GM12878 (cell line): ENCODE data around the gene NR6A1. TPM values are rescaled to one million over a fixed set of nuclear protein-coding genes. Genes with fewer than 3 reads are reported as not detected.

Source experiments
- ATAC-seq: fragments of 200-7000 bp; cut with Tn5 transposase; 3 replicates; pipeline ENCODE4 v1.9.1; 2020; ENCODE audit warnings: mild to moderate bottlenecking, moderate library complexity
- BruUV-seq: library from RNA; stranded (reverse); fragments of 400-500 nt; replicated peaks from 2 replicates; lab custom pipeline; 2021; lab: Mats Ljungman, UMichigan
- CTCF ChIA-PET: fragments of 300-600 bp; sonication (Branson Sonifier 250); formaldehyde crosslinking; extraction: SDS; loops from one replicate; lab custom pipeline; 2021; ENCODE audit warnings: inconsistent platforms; lab: Yijun Ruan, JAX
- POLR2A ChIA-PET: fragments of 350-600 bp; formaldehyde crosslinking; extraction: SDS; loops from one replicate; lab custom pipeline; 2021; ENCODE audit warnings: inconsistent platforms; lab: Charles Lee
- RAD21 ChIA-PET: fragments of 300-600 bp; sonication (Branson Sonifier 250); formaldehyde crosslinking; loops from one replicate; lab custom pipeline; 2023; ENCODE audit warnings: antibody characterized with exemption; ENCODE audit not compliant: unreplicated experiment; lab: Charles Lee
- SMC1A ChIA-PET: fragments of 300-600 bp; sonication (Branson Sonifier 250); formaldehyde crosslinking; loops from one replicate; lab custom pipeline; 2023; ENCODE audit not compliant: unreplicated experiment, uncharacterized antibody; lab: Charles Lee
- DNase-seq: peaks from one replicate; pipeline ENCODE4 v3.0.0-alpha.2; 2011; ENCODE audit warnings: low read depth, low spot score
- FAIRE-seq: peaks from 3 replicates; lab custom pipeline; 2011; peaks lifted over from hg19 to GRCh38; lab: Jason Lieb, UNC
- H2AFZ ChIP-seq: 2 replicates; pipeline ENCODE4 v1.6.0; 2011; ENCODE audit warnings: low read depth, low read length, control low read depth; ENCODE audit not compliant: control insufficient read depth
- H3K27ac ChIP-seq: 2 replicates; pipeline ENCODE4 v1.5.1; 2011; ENCODE audit warnings: control low read depth; ENCODE audit not compliant: control insufficient read depth, insufficient read depth
- H3K27me3 ChIP-seq, 2 experiments: replicated peaks in 1 of 2; 2 replicates each; pipeline versions ENCODE4 v1.6.0 to v1.6.1; 2011; ENCODE audit warnings: low read length in 1 of 2; ENCODE audit not compliant: control insufficient read depth in 2 of 2, insufficient read depth in 2 of 2
- H3K36me3 ChIP-seq, 2 experiments: 2 replicates each; pipeline ENCODE4 v1.5.1; 2011; ENCODE audit warnings: low read length in 1 of 2; ENCODE audit not compliant: control insufficient read depth in 2 of 2, insufficient read depth in 2 of 2
- H3K4me1 ChIP-seq: 2 replicates; pipeline ENCODE4 v1.6.1; 2011; ENCODE audit warnings: mild to moderate bottlenecking, low read length, moderate library complexity, mixed read lengths; ENCODE audit not compliant: control insufficient read depth, insufficient read depth
- H3K4me2 ChIP-seq: 2 replicates; pipeline ENCODE4 v1.6.0; 2011; ENCODE audit warnings: control low read depth; ENCODE audit not compliant: control insufficient read depth, insufficient read depth
- H3K4me3 ChIP-seq: fragments of 200-600 bp; sonication (generic); 2 replicates; pipeline ENCODE4 v1.5.1; 2016
- H3K79me2 ChIP-seq: 2 replicates; pipeline ENCODE4 v1.6.0; 2011; ENCODE audit warnings: low read length; ENCODE audit not compliant: control insufficient read depth, insufficient read depth
- H3K9ac ChIP-seq: 2 replicates; pipeline ENCODE4 v1.8.0; 2011; ENCODE audit warnings: low read length, control low read depth, mixed read lengths; ENCODE audit not compliant: control insufficient read depth, insufficient read depth
- H3K9me3 ChIP-seq: replicated peaks from 3 replicates; pipeline ENCODE4 v1.5.1; 2011; ENCODE audit warnings: mild to moderate bottlenecking, low read length; ENCODE audit not compliant: control insufficient read depth, insufficient read depth
- H4K20me1 ChIP-seq: 2 replicates; pipeline ENCODE4 v1.6.0; 2011; ENCODE audit not compliant: control insufficient read depth, insufficient read depth
- KDM1A ChIP-seq: fragments of 200-600 bp; sonication (generic); IDR thresholded peaks from 2 replicates; pipeline ENCODE4 v1.6.1; 2016; ENCODE audit warnings: borderline replicate concordance
- ZNF24 ChIP-seq: fragments of 450-650 bp; IDR thresholded peaks from 2 replicates; pipeline ENCODE4 v1.6.1; 2017; ENCODE audit warnings: antibody characterized with exemption, mild to moderate bottlenecking
- WGBS: methylation state at CpG from one replicate; pipeline ENCODE4 v1.1.6; 2016; ENCODE audit warnings: low lambda C conversion rate; ENCODE audit not compliant: insufficient replicate concordance, insufficient coverage; ENCODE audit errors: missing lambda C conversion rate; 5-methylcytosine and 5-hydroxymethylcytosine counted together
- in situ Hi-C: fragments of 300-500 bp; cut with MboI; formaldehyde crosslinking; loops from 9 replicates; pipeline ENCODE4 v1.14.3; 2018; ENCODE audit warnings: mixed read lengths
- intact Hi-C: fragments of 100-400 bp; cut with micrococcal nuclease; formaldehyde crosslinking; loops from one replicate; pipeline ENCODE4 v1.14.2; 2022; ENCODE audit not compliant: unreplicated experiment
- polyA plus RNA-seq, 11 experiments: library from polyadenylated mRNA; depleted of rRNA in 4 of 11; unstranded in 6 of 11; stranded (reverse) in 5 of 11; fragments of >200 nt; fragmentation: Nextera tagmentation in 4 of 11; fragmentation: Illumina TruSeq in 1 of 11; extraction: Ambion mirVana in 4 of 11; extraction: Trizol in 1 of 11; gene quantifications; 1 replicate in 1 of 11; 2 replicates in 10 of 11; pipeline versions ENCODE4 v1.2.1 to v1.2.3, GENCODE V29; 2011 to 2016; ENCODE audit warnings: inconsistent platforms in 2 of 11, missing spikeins in 2 of 11, low read depth in 1 of 11
- total RNA-seq, 4 experiments: library from RNA; depleted of rRNA in 3 of 4; stranded (reverse); fragments of >200 nt in 3 of 4; fragmentation: Illumina TruSeq in 1 of 4; extraction: Trizol in 1 of 4; gene quantifications; 2 replicates each; pipeline versions ENCODE4 v1.2.1 to v1.2.3, GENCODE V29; 2013 to 2021
- TF ChIP-seq, protein P1 (sequence below): fragments of 450-650 bp; formaldehyde crosslinking; IDR thresholded peaks from 2 replicates; pipeline ENCODE4 v1.4.0; 2020; ENCODE audit warnings: mild to moderate bottlenecking, moderate library complexity

NR6A1 gene
- total and polyA plus RNA-seq, 10 of the 15 experiments (the other 5 are each of a cell fraction or from before 2014, with no cell fraction given): 1.2 to 9.2 (median 4.6) TPM

DNA sequence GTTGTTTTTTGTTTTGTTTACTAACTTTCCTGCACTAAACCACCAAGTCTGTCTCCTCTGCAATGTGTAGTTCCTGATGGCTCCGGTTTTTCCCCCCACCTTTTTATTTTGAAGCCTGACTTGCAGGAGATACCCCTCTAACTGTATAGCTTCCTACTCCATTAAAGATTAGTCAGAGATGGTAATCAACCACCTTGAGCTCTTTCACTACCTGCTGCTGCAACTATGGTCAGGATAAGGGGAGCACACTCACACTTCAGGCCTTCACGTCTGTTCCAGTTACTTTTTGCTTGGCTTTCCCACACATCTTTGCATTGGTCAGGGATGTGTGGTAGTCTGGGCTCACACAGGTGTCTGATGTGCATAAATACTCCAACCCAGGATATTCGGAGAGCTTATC lies 63.4 kb downstream of the NR6A1 start:
- H2AFZ ChIP-seq: no peak overlapping the region
- ChIA-PET SMC1A (interaction anchor here (1.2 to 15.2 kb wide), 7 partner anchors 20 to 112 kb away, joined by 3 to 320 read pairs (median 10); no protein-coding TSS in a partner anchor), POLR2A (interaction anchor here (0.6 kb wide), 1 partner anchor 59 kb away, joined by 4 read pairs; no protein-coding TSS in a partner anchor), RAD21 (interaction anchor here (2.1 to 7.5 kb wide), 3 partner anchors 47 to 91 kb away, joined by 11 to 231 read pairs (median 68); no protein-coding TSS in a partner anchor), CTCF (interaction anchor here (1.1 to 13.8 kb wide), 8 partner anchors 15 to 156 kb away, joined by 3 to 424 read pairs (median 6); no protein-coding TSS in a partner anchor)
- 90% methylated on average over 3 of the region's 3 CpGs for WGBS
- in situ Hi-C loops: no loop called here
- intact Hi-C loops: no loop called here
- H3K79me2 ChIP-seq: peaks cover 8% of the 10 kb centered on the region
- H3K27ac ChIP-seq: no peak overlapping the region
- H3K36me3 ChIP-seq: peaks cover 0 to 2% of the 10 kb centered on the region in 2 experiments; a peak in 1 of 4 replicates
- TF ChIP-seq ZNF24: no peak
- TF ChIP-seq, protein P1, sequence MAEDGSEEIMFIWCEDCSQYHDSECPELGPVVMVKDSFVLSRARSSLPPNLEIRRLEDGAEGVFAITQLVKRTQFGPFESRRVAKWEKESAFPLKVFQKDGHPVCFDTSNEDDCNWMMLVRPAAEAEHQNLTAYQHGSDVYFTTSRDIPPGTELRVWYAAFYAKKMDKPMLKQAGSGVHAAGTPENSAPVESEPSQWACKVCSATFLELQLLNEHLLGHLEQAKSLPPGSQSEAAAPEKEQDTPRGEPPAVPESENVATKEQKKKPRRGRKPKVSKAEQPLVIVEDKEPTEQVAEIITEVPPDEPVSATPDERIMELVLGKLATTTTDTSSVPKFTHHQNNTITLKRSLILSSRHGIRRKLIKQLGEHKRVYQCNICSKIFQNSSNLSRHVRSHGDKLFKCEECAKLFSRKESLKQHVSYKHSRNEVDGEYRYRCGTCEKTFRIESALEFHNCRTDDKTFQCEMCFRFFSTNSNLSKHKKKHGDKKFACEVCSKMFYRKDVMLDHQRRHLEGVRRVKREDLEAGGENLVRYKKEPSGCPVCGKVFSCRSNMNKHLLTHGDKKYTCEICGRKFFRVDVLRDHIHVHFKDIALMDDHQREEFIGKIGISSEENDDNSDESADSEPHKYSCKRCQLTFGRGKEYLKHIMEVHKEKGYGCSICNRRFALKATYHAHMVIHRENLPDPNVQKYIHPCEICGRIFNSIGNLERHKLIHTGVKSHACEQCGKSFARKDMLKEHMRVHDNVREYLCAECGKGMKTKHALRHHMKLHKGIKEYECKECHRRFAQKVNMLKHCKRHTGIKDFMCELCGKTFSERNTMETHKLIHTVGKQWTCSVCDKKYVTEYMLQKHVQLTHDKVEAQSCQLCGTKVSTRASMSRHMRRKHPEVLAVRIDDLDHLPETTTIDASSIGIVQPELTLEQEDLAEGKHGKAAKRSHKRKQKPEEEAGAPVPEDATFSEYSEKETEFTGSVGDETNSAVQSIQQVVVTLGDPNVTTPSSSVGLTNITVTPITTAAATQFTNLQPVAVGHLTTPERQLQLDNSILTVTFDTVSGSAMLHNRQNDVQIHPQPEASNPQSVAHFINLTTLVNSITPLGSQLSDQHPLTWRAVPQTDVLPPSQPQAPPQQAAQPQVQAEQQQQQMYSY (CRISPR knock-in tag): no peak
- TF ChIP-seq KDM1A: no peak
- no peaks in the 10 kb centered on the region for H3K27me3 ChIP-seq
- no peak for FAIRE-seq
- no peak for DNase-seq
- H3K9ac ChIP-seq: no peak overlapping the region
- no peaks in the 10 kb centered on the region; the same call in 2 of the 3 replicates for H3K9me3 ChIP-seq
- ATAC-seq: no peak
- no peaks in the 10 kb centered on the region; the same call in 1 of the 2 replicates for H3K4me1 ChIP-seq
- no peak overlapping the region for H3K4me2 ChIP-seq
- BruUV-seq: no TSS peak
- no peak overlapping the region for H3K4me3 ChIP-seq
- no peaks in the 10 kb centered on the region for H4K20me1 ChIP-seq
